GM19025 (cell line): ENCODE measurements around the gene BCAP31.
A peak's percentile ranks its signal among the peaks of the same experiment; 100 is the strongest.
"Not testable (repeated sequence)": the region's sequence is repeated elsewhere in the genome, so short reads cannot be mapped to it uniquely, and the experiment has no call there.

Source experiments
- ATAC-seq: cut with Tn5 transposase; IDR thresholded peaks from one replicate; pipeline ENCODE4 v1.9.1; 2021; ENCODE audit warnings: mild to moderate bottlenecking, low read depth, moderate library complexity; ENCODE audit not compliant: unreplicated experiment

Gene BCAP31

DNA sequence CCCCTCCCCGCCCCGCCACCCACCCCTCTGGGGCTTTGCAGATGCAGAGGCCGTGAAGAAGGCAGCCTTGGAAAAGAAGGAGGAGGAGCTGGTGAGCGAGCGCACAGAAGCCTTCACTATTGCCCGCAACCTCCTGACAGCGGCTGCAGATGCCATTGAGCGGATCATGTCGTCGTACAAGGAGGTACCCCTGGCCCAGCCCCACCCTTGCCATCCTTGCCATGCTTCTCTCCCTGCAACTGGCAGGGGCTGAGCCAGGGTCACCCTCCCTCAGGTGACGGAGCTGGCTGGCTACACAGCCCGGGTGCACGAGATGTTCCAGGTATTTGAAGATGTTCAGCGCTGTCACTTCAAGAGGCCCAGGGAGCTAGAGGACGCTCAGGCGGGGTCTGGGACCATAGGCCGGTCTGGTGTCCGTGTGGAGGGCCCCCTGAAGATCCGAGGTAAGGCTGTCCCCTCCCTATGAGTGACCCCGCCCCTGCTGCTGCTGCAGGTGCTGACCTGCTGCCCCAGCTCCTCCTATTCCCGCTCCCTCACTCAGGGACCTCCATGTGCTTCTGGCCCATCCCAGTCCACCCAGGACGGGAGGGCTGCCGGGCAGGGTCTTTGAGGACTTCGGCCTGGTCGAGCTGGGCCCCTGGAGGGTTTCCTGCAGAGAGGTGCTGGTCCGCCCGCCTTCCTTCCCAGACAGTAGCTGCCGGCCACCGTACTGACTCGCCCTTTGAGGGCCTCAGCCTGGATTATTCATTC, 12.1 kb upstream of the BCAP31 start:
- no peak for ATAC-seq

DNA sequence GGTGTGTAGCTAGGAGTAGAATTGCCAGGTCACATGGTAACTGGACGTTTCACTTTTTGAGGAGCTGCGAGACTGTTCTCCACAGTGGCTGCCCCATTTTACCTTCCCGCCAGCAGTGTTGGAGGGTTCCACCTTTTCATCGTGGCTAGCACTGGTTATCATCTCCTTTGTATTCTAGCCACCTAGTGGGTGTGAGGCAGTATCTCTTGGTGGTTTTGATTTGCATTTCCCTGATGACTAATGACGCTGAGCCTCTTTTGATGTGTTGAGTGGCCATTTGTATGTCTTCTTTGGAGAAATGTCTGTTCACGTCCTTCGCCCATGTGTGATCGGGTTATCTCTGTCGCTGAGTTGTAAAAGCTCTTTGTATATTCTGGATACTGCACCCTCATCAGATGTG, 11.1 kb upstream of the BCAP31 start:
- ATAC-seq, result no peak

DNA sequence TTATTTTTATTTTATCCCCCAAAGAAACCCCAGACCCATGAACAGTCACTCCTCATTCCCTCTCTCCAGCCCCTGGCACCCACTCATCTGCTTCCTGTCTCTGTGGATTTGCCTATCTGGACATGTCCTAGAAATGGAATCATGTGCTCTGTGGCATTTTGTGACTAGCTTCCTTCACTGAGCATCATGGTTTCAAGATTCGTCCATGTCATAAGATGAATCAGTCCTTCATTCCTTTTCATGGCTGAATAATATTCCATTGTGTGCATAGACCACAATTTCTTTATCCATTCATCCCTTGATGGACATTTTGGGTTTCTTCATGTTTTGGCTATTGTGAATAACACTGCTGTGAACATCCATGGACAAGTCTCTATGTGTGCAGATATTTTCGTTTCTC, 10.7 kb upstream of the BCAP31 start:
- no peak for ATAC-seq

DNA sequence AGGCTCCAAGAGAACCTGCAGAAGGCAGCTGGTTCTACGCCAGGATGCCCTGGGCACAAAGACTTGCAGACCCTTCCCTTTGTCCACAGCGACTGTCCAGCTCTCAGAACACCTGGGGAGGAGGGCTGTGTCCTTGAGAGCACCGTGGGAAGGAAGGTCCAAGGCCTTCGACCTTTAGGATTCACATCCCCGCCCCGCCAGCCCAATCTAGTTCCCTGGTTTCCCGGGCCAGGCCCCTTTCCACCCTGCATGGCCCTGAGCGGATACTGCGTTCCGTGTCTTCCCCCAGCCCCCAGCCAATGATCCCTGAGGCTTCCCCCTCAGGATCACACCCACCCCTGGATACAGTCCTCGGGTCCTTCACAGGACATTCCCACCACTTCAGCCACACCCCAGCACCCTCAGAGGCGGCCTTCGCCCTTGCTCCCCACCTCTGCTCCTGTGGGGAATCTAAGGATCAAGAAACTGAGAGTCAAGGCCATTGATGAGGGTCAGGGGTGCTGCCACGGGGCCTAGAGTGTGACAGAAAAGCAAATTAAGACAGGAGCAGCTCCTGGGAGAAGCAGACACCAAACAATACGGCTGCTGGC, 9.6 kb upstream of the BCAP31 start:
- no peak for ATAC-seq

DNA sequence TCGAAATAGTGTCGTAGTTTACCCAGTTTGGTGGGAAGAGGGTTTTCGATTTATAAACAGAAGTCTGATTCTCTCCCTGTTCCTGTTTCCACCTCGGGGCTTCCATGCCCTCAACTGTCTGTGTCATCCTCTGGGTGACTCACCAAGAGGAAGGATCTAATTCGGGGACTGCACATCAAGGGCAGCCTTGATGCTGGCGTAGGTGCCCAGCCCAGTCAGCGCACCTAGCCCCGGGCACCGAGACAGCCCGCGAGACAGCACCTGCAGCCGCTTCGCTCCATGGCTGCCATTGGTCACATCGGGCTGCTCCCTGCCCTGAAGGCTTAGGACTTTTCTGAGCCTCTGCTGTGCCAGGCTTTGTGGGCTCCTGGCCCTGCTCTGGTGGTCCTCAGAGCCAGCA, 8.2 kb upstream of the BCAP31 start:
- ATAC-seq, result no peak

DNA sequence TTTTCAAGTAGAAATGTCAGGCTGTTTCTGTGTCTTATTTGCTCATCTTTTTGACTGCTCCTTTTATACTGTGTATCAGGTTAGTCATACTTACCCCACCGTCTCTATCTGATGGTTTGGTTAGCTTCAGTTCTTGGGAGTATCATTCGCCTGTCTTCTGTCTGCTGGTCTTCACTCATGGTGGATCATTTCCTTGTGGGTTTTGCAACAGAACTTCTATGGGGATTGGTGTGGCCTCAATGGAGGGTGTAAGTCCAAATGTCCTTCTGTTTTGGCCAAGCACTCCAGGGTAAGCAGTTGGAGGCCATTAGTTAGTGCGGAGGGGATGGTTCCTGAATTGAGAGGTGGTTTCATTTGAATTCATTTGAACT, 7.6 kb upstream of the BCAP31 start:
- ATAC-seq, result no peak

DNA sequence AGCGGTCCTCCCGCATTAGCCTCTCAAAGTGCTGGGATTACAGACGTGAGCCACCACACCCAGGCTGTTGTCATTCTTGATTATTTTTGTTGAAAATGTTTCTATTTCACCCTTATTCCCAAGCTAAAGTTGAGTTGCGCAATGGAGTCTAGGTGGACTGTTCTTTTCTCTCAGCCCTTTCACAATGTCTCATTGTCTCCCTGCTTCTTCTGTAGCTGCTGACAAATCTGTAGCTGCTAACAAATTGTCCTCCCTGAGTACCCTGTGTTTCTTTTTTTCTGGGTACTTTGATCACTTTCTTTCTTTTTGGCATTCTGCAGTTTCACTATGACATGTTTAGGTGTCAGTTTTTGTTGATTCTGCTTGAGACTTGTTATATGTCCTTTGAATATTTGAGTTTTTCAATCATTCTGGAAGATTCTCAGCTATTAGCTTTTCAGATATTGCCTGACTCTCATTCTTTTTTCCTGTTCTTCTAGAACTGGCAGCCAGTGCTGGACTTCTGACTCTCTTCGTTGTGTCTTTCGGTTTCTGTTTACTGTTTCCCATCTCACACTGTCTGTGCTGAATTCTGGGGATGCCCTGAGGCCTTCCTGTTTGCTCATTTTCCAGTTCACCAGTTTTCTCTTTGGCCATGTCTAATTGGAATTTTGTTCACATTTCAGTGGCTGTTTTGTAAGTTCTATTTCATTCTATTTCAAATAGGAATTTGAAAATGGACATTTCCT, 7.1 kb upstream of the BCAP31 start:
- ATAC-seq, result no peak

DNA sequence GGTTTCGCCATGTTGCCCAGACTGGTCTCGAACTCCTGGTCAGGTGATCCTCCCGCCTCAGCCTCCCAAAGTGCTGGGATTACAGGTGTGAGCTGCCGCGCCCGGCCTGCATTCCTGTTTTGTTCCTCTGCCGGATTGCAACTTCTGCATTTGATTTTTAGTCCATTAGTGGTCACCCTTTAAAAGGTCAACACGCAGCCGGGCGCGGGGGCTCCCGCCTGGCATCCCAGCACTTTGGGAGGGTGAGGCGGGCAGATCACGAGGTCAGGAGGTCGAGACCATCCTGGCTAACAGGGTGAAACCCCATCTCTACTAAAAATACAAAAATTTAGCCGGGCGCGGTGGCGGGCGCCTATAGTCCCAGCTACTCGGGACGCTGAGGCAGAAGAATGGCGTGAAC, 5.9 kb upstream of the BCAP31 start:
- not testable (repeated sequence) for ATAC-seq

DNA sequence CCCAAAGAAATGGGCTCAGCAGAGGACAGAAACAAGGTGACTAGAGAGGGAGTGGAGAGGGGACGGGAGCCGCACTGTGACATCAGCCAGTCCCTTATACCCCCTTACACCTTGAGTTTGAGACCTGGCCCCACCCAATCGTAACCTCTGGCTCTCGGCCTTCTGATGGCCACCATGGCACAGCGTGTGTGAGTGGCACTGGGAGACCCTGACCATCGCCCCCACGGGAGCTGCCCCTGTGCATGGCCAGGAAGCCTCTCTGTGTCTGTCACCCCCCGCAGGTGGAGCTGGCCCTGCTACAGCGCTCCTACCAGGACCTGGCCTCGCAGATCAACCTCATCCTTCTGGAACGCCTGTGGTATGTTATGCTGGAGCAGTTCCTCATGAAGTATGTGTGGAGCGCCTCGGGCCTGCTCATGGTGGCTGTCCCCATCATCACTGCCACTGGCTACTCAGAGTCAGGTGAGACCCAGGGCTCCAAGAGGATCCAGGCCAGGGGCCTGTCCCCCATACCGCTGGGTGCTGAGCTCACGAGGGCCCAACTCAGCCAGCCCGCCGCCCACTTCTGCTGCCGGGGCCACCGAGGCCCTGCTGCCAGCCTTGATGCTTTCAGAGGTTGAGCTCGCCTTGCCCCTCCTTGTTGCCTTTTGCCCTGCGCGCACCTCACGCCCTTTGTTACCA, 4.9 kb upstream of the BCAP31 start:
- no peak for ATAC-seq

DNA sequence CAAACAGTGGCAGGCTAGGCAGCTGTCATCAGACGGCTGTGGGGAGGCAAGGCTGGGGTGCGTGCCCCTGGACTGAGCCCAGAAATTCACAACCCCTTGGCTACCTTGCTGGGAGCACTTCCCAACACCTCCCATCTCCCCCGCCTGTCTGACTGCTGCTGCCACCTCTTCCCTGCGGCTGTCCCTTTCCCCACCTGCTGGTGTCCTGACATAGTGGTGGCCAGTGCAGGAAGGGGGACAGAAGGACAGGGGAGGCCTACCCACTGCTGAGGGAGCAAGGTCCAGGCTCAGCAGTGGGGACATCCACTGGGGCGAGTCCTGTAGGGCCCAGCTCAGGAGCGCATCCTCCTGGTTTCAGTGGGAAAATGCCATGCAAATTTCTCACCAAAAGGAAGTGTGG, 3.9 kb upstream of the BCAP31 start:
- ATAC-seq, result no peak

DNA sequence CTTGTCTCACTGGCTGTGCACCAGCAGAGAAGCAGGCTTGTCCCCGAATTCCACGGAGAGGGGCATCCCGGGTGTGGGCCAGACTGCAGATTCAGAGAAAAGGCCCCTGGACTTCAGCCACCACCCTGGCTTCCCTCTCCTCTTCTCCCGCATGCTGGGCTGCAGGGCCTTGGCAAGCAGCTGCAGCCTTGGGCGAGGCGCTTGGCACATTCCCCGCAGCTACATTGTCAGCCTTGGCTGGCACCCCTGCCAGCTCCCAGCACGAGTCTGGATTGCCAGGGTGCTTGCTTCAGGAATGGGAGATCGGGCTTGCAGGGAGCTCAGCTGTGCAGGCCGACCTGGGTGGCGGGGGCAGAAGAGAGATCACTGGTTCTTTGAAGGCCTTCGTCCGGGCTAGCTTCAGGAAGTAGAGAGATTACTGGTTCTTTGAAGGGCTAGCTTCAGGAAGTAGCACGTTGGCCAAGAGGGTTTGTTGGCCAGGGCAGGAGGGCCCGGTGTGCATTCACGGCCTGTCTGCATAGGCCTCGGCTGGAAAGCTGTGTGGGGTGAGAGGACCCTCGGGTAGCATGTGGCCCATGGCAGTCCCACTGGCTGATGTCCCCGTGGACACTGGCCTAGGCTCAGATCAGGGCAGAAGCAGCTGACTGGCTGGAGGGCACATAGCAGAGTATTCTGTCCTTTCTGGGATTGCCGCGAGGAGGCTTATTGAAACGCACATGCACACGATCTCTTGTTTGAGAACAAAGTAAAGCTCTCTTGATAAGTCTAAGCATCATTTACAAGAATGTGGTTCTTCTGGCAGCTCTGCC, 3.1 kb upstream of the BCAP31 start:
- ATAC-seq, result no peak

DNA sequence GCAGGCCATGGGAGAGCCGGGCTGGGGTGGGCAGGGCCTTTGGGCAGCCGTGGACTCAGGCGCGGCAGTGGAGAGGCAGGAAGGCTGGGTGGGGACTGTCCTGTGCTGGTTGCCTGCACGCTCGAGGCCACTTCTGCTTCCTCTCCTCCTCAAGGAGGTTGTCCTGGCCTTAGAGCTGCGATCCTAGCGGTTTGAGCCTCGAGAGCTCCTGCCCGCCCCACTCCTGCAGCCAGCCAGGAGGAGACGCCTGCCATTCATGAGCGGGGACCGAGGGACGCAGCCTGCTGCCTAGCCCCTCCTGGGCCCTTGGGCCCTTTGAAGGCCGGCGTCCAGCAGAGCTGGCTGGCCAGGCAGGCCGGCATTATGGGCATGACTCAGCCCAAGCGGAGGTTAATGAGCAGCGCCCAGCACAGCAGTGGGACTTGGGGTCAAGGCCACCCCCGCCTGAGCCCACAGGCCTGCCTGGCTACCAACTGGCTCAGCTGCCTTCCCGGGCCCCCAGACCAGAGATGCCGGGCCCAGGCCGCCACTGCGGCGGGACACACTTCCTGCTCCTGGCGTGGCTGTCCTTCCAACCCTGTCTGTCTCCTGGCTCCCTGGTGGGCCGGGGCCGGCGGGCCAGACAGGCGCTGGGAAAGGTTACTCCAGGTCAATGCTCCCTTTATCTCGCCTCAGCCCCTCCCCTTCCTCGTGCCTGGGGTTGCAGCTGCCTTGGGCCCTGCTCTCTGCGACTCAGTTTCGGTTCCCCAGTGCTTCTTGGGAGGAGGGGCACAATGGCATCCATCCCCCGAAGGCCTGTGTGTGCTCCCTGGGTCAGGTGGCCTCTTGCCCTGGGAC, 2.3 kb upstream of the BCAP31 start:
- ATAC-seq, result no peak

DNA sequence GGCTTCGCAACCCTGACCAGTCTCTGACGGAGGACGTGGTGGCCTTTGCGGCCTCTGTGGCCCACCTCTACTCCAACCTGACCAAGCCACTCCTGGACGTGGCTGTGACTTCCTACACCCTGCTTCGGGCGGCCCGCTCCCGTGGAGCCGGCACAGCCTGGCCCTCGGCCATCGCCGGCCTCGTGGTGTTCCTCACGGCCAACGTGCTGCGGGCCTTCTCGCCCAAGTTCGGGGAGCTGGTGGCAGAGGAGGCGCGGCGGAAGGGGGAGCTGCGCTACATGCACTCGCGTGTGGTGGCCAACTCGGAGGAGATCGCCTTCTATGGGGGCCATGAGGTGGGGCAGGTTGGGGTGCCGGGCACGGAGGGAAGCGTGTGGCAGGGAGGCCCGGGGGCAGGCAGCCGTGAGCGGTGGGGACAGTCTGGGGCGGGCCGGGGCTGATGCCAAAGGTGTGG, 1.7 kb upstream of the BCAP31 start:
- no peak for ATAC-seq

DNA sequence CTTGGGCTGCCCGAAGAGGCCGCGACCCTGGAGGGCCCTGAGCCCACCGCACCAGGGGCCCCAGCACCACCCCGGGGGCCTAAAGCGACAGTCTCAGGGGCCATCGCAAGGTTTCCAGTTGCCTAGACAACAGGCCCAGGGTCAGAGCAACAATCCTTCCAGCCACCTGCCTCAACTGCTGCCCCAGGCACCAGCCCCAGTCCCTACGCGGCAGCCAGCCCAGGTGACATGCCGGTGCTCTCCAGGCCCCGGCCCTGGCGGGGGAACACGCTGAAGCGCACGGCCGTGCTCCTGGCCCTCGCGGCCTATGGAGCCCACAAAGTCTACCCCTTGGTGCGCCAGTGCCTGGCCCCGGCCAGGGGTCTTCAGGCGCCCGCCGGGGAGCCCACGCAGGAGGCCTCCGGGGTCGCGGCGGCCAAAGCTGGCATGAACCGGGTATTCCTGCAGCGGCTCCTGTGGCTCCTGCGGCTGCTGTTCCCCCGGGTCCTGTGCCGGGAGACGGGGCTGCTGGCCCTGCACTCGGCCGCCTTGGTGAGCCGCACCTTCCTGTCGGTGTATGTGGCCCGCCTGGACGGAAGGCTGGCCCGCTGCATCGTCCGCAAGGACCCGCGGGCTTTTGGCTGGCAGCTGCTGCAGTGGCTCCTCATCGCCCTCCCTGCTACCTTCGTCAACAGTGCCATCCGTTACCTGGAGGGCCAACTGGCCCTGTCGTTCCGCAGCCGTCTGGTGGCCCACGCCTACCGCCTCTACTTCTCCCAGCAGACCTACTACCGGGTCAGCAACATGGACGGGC, 1.0 kb upstream of the BCAP31 start:
- ATAC-seq, result no peak

DNA sequence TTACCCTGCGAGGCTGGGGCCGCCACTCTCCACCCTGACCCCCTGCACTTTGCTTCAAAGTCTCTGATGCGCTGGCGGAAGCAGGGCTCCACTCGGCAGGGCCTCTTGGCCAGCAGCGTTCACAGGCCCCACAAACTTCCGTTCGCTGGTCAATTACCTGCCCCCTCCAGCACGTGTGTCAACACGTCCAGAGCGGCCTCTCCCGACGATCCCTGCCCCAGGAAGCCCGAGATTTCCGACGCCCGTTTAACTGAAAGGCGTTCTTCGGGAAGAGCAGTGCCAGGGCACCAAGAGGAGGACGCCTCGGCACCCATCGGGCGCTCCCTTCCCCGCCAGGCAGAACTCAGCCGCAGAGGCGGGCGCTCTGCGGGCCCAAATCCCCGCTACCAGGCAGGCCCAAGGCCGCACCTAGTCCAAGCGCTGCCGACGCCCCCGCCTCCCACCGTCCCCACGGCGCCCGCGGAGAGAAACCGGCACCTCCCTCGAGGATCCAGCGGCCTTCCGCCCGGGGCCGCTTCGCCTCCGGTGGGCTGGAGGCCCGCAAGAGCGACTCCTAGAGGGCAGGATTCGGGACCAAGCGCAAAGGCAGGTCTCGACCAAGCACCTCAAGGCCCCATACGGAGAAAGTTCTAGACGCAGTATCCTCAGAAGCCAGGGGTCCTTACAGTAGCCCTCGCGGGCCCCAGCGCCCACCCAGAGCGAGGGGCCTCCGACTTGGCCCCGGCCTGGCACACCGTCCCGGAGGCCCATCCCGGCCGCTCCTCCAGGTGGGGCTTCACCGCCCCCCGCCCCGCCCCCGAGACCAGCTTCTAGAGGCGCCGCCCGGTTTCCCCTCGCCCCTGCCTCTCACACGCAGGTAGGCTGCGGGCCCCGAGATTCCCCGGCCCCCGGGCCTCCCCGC, 586 bp downstream of the BCAP31 start:
- peak; percentile 32 for ATAC-seq

DNA sequence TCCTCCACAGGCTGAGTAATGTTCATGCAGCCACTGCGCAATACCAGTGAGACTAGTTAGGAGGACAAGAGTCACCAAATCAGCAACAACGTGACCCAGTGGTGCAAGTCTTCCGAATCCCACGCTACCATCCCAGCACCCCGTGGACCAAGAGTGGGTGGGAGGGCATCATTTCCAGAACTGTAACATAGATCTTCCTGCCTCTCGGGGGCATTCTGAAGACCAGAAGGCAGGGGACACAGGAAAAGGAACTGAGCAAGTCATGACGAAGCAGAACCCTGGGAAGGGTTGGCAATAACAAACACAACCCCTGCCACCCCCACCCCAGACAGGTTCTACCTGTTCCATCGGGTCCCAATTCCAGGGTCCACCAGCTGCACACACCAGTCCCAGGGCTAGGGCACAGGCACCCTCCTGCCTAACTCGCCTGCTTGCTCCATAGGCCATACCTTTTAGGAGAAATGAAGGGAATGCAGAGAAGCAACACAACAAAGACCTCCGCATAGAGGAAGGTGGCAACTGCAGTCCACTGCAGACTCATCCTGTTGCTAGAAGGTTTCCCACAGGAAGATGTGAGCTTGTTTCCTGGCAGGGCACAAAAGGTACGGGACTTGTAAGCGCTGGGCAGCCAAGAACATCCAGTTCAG, 1.4 kb downstream of the BCAP31 start:
- no peak for ATAC-seq

DNA sequence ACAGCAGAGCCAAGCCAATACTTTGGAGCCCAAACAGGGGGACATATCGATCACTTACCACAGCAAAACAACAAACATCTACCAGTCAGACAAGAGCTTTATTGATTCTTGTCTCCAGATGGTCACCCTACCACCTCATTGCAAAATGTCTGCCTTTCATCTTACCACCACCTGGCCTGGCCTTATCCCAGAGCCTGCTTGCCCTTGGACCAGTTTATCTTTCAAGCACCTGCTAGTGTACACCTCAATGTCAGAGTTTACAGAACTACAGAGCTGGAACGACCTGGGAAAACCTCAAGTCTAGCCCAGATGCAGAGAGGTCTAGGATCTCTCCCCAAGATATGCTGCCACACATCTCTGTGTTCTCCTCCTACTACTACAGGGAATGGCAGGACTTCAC, 4.5 kb downstream of the BCAP31 start:
- ATAC-seq, result no peak
